Astrocyte of the spinal cord (primary cell): ENCODE measurements around the gene SERPINA10.
"Not testable (repeated sequence)": the region's sequence is repeated elsewhere in the genome, so short reads cannot be mapped to it uniquely, and the experiment has no call there.

Experiments
- DNase-seq: peaks from one replicate; pipeline ENCODE4 v3.0.0; 2011; ENCODE audit warnings: low read depth, low spot score
- H3K4me3 ChIP-seq: 2 replicates; pipeline ENCODE4 v1.5.1; 2011; ENCODE audit warnings: low read depth, mild to moderate bottlenecking, low read length, moderate library complexity
- in situ Hi-C: cut with HindIII; loops from 2 replicates; pipeline ENCODE4 v1.10.0; 2017; ENCODE audit warnings: low sequenced_read_pairs
- TF ChIP-seq, protein P1 (sequence below): IDR thresholded peaks from 2 replicates; pipeline ENCODE4 v1.5.1; 2012; ENCODE audit warnings: low read depth, mild to moderate bottlenecking, low read length, inconsistent platforms

Gene SERPINA10

GRCh38 chr14:94267352-94267751 lies 25.7 kb downstream of the SERPINA10 start:
- no peak overlapping the region for H3K4me3 ChIP-seq
- TF ChIP-seq, protein P1, sequence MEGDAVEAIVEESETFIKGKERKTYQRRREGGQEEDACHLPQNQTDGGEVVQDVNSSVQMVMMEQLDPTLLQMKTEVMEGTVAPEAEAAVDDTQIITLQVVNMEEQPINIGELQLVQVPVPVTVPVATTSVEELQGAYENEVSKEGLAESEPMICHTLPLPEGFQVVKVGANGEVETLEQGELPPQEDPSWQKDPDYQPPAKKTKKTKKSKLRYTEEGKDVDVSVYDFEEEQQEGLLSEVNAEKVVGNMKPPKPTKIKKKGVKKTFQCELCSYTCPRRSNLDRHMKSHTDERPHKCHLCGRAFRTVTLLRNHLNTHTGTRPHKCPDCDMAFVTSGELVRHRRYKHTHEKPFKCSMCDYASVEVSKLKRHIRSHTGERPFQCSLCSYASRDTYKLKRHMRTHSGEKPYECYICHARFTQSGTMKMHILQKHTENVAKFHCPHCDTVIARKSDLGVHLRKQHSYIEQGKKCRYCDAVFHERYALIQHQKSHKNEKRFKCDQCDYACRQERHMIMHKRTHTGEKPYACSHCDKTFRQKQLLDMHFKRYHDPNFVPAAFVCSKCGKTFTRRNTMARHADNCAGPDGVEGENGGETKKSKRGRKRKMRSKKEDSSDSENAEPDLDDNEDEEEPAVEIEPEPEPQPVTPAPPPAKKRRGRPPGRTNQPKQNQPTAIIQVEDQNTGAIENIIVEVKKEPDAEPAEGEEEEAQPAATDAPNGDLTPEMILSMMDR: no peak
- no peak for DNase-seq
- in situ Hi-C loops: no loop called here

GRCh38 chr14:94264195-94264594 lies 28.9 kb downstream of the SERPINA10 start:
- H3K4me3 ChIP-seq, DNase-seq, in situ Hi-C loops: not testable (repeated sequence)

DNA sequence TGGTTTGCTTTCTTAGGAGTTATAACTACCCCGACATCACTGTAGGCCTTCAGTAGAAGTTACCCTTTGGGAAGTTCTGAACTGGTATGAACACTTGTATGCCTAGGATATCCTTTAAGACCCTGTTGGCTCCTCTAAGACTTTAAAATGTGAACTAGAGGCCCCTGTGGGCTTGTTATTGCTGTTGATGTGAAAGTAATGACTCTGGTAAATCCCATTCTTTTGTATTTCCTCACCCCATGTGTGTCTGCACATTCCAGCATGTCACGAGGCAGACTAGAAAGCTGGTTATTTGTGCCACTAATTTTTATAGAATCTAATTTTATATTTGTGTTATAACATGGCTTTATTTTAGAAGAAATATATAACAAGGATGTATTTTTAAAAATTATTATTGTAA lies 48.9 kb downstream of the SERPINA10 start:
- in situ Hi-C loops: no loop called here

DNA sequence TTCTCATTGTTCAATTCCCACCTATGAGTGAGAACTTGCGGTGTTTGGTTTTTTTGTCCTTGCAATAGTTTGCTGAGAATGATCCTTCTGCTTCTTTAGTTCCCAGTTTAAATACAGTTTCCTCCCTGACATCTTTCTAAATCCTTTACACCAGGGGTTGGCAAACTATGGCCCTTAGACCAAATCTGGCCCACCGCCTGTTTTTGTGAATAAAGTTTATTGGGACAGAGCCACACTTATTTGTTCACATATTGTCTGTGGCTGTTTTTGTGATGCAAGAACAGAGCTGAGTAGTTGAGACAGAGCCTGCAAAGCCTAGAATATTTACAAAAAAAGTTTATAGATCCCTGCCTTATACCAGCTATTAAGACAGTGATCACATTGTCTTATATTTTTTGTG lies 53.7 kb downstream of the SERPINA10 start:
- in situ Hi-C loops: no loop called here
- DNase-seq: no peak
- H3K4me3 ChIP-seq: no peak overlapping the region
- TF ChIP-seq, protein P1: no peak

More for the DNA sequence above, 48.9 kb downstream of the SERPINA10 start:
- no peak for DNase-seq
- no peak overlapping the region for H3K4me3 ChIP-seq
- TF ChIP-seq, protein P1: no peak

DNA sequence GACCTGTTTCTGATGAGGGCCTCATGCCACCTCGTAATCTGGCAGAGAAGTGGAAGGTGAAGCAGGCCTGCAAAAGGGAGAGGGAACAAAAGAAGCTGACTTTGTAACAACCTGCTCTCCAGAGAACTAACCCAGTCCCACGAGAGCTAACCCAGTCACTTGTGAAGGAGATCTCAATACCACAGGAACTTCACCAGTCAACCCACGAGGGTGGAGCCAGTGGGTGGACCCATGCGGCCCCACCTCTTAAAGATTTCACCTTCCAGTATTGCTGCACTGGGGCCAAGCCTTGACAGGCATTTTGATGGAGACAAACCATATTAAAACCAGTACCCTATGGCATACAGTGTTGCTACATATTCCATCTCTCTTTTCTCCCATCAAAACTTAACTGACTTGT lies 55.1 kb downstream of the SERPINA10 start:
- DNase-seq: no peak
- TF ChIP-seq, protein P1: no peak
- H3K4me3 ChIP-seq: no peak overlapping the region
- in situ Hi-C loops: no loop called here

GRCh38 chr14:94237046-94237445 lies 56.0 kb downstream of the SERPINA10 start:
- in situ Hi-C loops: no loop called here
- TF ChIP-seq, protein P1: no peak
- DNase-seq: no peak
- no peak overlapping the region for H3K4me3 ChIP-seq
